Brain microvascular endothelial cell (primary cell): ENCODE data around the gene IGF2R.

ENCODE experiments used
- DNase-seq: peaks from one replicate; pipeline ENCODE4 v3.0.0-alpha.2; 2020
- H3K27ac ChIP-seq: fragments of 250-450 bp; sonication (Bioruptor Pico); 2 replicates; pipeline ENCODE4 v1.5.1; 2020; ENCODE audit warnings: mild to moderate bottlenecking, moderate library complexity
- H3K27me3 ChIP-seq: fragments of 250-450 bp; sonication (Bioruptor Pico); replicated peaks from 2 replicates; pipeline ENCODE4 v1.5.1; 2020; ENCODE audit warnings: mild to moderate bottlenecking
- H3K36me3 ChIP-seq: fragments of 250-450 bp; sonication (Bioruptor Pico); replicated peaks from 2 replicates; pipeline ENCODE4 v1.5.1; 2020; ENCODE audit warnings: mild to moderate bottlenecking
- H3K4me3 ChIP-seq: 2 replicates; pipeline ENCODE4 v1.5.1; 2011; ENCODE audit warnings: low read depth, mild to moderate bottlenecking, control low read depth, low read length, moderate library complexity
- in situ Hi-C: cut with HindIII; loops from 2 replicates; pipeline ENCODE4 v1.10.0; 2017; ENCODE audit warnings: low sequenced_read_pairs, low pct_ligation_motif_present
- TF ChIP-seq, protein P1 (sequence below): IDR thresholded peaks from 2 replicates; pipeline ENCODE4 v1.5.1; 2011; ENCODE audit warnings: low read depth, mild to moderate bottlenecking, moderate library complexity, low read length, control low read depth, inconsistent platforms; ENCODE audit errors: missing control alignments

The IGF2R gene

DNA sequence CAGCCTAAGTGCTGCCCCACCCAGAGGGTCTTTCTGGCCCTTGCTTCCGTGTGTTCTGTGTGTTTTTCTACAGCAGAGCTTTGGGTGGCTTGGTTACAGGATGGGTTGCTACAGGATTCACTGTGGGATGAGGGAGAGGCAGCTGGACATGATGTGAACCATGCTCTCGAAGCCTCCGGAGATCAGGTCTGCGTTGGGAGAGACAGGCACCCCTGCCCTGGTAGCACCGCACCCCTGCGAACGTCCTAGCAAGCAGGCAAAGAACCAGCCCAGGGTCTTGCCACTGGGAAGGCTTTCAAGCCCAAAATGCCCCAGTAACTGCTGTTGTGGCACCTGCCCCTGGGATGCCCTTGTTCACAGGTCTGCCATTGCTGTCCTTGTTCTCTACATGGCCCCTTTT, 66.4 kb downstream of the IGF2R start:
- Histone ChIP-seq H3K4me3 (no peak overlapping the region), H3K27ac (no peak overlapping the region), H3K27me3 (no peaks in the 10 kb centered on the region), H3K36me3 (peaks cover 22% of the 10 kb centered on the region)
- TF ChIP-seq, protein P1, sequence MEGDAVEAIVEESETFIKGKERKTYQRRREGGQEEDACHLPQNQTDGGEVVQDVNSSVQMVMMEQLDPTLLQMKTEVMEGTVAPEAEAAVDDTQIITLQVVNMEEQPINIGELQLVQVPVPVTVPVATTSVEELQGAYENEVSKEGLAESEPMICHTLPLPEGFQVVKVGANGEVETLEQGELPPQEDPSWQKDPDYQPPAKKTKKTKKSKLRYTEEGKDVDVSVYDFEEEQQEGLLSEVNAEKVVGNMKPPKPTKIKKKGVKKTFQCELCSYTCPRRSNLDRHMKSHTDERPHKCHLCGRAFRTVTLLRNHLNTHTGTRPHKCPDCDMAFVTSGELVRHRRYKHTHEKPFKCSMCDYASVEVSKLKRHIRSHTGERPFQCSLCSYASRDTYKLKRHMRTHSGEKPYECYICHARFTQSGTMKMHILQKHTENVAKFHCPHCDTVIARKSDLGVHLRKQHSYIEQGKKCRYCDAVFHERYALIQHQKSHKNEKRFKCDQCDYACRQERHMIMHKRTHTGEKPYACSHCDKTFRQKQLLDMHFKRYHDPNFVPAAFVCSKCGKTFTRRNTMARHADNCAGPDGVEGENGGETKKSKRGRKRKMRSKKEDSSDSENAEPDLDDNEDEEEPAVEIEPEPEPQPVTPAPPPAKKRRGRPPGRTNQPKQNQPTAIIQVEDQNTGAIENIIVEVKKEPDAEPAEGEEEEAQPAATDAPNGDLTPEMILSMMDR, result no peak
- no peak for DNase-seq
- in situ Hi-C loops, result no loop called here

DNA sequence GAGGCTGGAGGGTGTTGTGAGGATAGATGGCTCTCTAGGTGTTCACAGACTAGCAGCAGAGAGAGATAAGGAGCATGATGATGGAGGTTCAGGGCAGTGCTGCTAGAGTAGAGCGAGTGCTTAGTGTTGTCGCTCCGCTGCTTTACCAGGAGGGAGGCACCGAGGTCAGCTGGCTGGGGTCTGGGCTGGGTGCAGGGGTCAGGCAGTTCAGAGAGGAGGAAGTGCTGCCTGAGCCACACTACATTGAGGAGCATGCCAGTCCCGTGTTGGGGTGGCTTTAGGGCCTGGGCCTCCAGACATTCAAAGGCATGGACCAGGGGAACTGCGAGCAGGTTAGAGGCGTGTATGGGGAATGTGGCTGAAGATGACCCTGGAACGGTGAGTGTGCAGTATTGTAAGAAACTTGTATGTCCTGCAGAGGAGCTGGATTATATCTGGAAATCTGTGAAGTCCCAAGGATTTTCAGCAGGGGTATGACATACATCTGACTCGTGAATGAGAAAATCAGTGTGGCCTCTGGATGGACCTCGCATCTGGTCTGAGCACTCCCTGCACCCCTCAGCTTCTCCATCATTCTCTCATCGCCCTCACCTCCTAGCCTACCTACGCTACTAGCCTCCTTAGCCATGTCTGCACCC, 66.9 kb downstream of the IGF2R start:
- in situ Hi-C loops, result no loop called here
- H3K27me3 ChIP-seq, result no peaks in the 10 kb centered on the region
- DNase-seq, result no peak
- H3K27ac ChIP-seq, result no peak overlapping the region
- no peak overlapping the region for H3K4me3 ChIP-seq
- peaks cover 22% of the 10 kb centered on the region for H3K36me3 ChIP-seq
- TF ChIP-seq, protein P1, result no peak

DNA sequence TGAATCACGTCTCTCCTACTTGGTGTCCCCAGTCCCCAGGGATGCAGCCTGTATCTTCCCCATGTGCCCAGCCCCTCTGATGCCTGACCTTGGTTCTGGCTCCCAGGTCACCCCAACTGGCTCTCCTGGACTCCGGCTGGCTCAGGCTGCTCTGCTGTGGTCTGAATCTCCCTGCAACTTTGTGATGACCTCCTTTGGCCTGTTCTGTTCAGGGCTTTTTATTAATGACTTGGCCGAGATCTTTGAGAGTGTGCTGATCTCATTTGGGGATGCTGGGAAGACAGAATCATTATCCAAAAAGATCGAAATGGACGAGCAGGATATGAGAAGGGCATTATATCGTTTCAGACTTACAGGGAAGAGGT, 67.4 kb downstream of the IGF2R start:
- H3K4me3 ChIP-seq, result no peak overlapping the region
- in situ Hi-C loops, result no loop called here
- no peak for DNase-seq
- TF ChIP-seq, protein P1, result no peak
- peak overlapping the region; percentile 40 for H3K27ac ChIP-seq
- peaks cover 22% of the 10 kb centered on the region for H3K36me3 ChIP-seq
- H3K27me3 ChIP-seq, result no peaks in the 10 kb centered on the region

- no peak overlapping the region for H3K4me3 ChIP-seq
- H3K36me3 ChIP-seq, result peaks cover 19% of the 10 kb centered on the region
- H3K27ac ChIP-seq, result peak overlapping the region; percentile 40
- in situ Hi-C loops, result no loop called here
- peak; percentile 74 for DNase-seq
- no peaks in the 10 kb centered on the region for H3K27me3 ChIP-seq
- TF ChIP-seq, protein P1, result no peak
Measured at GRCh38 chr6:160036790-160037206, 67.9 kb downstream of the IGF2R start.

- no peak for DNase-seq
- no peaks in the 10 kb centered on the region for H3K27me3 ChIP-seq
- no peak overlapping the region for H3K4me3 ChIP-seq
- TF ChIP-seq, protein P1, result no peak
- peaks cover 12% of the 10 kb centered on the region for H3K36me3 ChIP-seq
- H3K27ac ChIP-seq, result no peak overlapping the region
- in situ Hi-C loops, result no loop called here
Measured at GRCh38 chr6:160038479-160038878, 69.6 kb downstream of the IGF2R start.

- DNase-seq, result no peak
- Histone ChIP-seq H3K4me3 (no peak overlapping the region), H3K27ac (no peak overlapping the region), H3K27me3 (no peaks in the 10 kb centered on the region), H3K36me3 (peaks cover 9% of the 10 kb centered on the region)
- in situ Hi-C loops, result no loop called here
- TF ChIP-seq, protein P1, result no peak
Measured at GRCh38 chr6:160039441-160039840, 70.6 kb downstream of the IGF2R start.
